ENCODE data around the gene STARD13.

GRCh38 chr13:33150662-33151061, 134.9 kb downstream of the STARD13 start:
- TF ChIP-seq YY1 (IDR thresholded peaks at IDR 0.05; ENCODE audit: insufficient read depth, insufficient read length) (no peak), ZNF274 (IDR thresholded peaks at IDR 0.05; ENCODE audit: low read depth, low read length) (no peak), SUZ12 (IDR thresholded peaks at IDR 0.05; ENCODE audit: extremely low read depth, insufficient read depth, insufficient read length) (no peak)

All from NT2/D1 (cell line).